HG02642 (cell line): Measurements from ENCODE around the gene SENP8.

ENCODE experiments used
- ATAC-seq: cut with Tn5 transposase; IDR thresholded peaks from one replicate; pipeline ENCODE4 v1.9.1; 2021; ENCODE audit warnings: mild to moderate bottlenecking; ENCODE audit not compliant: unreplicated experiment, poor library complexity

Gene SENP8

GRCh38 chr15:72173864-72174550 is 55.8 kb downstream of the SENP8 start:
- no peak for ATAC-seq

GRCh38 chr15:72174551-72175165 is 56.5 kb downstream of the SENP8 start:
- ATAC-seq = no peak

- ATAC-seq = no peak
Measured at GRCh38 chr15:72175186-72176044, 57.2 kb downstream of the SENP8 start.

- ATAC-seq = no peak
Measured at GRCh38 chr15:72176159-72176558, 58.0 kb downstream of the SENP8 start.

GRCh38 chr15:72176743-72177142 is 58.5 kb downstream of the SENP8 start:
- ATAC-seq = no peak

GRCh38 chr15:72178976-72179585 is 60.9 kb downstream of the SENP8 start:
- ATAC-seq = no peak

GRCh38 chr15:72179950-72180581 is 61.9 kb downstream of the SENP8 start:
- no peak for ATAC-seq

GRCh38 chr15:72180761-72181324 is 62.6 kb downstream of the SENP8 start:
- no peak for ATAC-seq

- ATAC-seq = no peak
Measured at GRCh38 chr15:72182244-72182643, 64.0 kb downstream of the SENP8 start.

GRCh38 chr15:72182673-72183072 is 64.5 kb downstream of the SENP8 start:
- no peak for ATAC-seq

- no peak for ATAC-seq
Measured at GRCh38 chr15:72183781-72184164, 65.6 kb downstream of the SENP8 start.

GRCh38 chr15:72184165-72184811 is 66.1 kb downstream of the SENP8 start:
- no peak for ATAC-seq

- ATAC-seq = no peak
Measured at GRCh38 chr15:72189250-72189902, 71.2 kb downstream of the SENP8 start.

GRCh38 chr15:72192416-72192815 is 74.2 kb downstream of the SENP8 start:
- ATAC-seq = no peak
